ENCODE measurements around the gene RNPEP.

Gene RNPEP

DNA sequence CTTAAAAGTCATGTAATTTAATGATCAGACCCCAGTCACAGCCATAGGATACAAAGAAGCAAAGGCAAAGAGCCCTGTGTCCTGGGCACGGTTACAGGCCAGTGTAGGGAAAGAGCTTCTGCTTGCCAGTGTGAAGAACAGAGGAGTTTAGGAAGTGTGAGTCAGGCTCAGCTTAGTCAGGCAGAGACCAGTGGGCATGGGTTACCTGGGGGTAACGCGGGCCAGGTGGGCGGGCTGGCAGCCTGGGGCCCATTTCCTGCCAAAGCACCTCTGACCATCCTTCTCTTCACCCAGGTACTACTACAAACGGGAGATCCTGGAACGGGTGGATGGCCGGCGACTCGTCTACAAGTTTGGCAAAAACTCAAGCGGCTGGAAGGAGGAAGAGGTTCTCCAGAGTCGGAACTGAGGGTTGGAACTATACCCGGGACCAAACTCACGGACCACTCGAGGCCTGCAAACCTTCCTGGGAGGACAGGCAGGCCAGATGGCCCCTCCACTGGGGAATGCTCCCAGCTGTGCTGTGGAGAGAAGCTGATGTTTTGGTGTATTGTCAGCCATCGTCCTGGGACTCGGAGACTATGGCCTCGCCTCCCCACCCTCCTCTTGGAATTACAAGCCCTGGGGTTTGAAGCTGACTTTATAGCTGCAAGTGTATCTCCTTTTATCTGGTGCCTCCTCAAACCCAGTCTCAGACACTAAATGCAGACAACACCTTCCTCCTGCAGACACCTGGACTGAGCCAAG, 32.6 kb downstream of the RNPEP start:
- TF ChIP-seq, protein P1, sequence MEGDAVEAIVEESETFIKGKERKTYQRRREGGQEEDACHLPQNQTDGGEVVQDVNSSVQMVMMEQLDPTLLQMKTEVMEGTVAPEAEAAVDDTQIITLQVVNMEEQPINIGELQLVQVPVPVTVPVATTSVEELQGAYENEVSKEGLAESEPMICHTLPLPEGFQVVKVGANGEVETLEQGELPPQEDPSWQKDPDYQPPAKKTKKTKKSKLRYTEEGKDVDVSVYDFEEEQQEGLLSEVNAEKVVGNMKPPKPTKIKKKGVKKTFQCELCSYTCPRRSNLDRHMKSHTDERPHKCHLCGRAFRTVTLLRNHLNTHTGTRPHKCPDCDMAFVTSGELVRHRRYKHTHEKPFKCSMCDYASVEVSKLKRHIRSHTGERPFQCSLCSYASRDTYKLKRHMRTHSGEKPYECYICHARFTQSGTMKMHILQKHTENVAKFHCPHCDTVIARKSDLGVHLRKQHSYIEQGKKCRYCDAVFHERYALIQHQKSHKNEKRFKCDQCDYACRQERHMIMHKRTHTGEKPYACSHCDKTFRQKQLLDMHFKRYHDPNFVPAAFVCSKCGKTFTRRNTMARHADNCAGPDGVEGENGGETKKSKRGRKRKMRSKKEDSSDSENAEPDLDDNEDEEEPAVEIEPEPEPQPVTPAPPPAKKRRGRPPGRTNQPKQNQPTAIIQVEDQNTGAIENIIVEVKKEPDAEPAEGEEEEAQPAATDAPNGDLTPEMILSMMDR (IDR thresholded peaks at IDR 0.05; ENCODE audit: low read depth, low read length, missing control alignments) = no peak
- DNase-seq (ENCODE audit: extremely low read depth, low read depth) = no peak
- H3K4me3 ChIP-seq (replicated peaks; ENCODE audit: low read depth, low read length) = no peak overlapping the region

DNA sequence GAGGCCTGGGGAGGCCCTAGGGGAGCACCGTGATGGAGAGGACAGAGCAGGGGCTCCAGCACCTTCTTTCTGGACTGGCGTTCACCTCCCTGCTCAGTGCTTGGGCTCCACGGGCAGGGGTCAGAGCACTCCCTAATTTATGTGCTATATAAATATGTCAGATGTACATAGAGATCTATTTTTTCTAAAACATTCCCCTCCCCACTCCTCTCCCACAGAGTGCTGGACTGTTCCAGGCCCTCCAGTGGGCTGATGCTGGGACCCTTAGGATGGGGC, 33.2 kb downstream of the RNPEP start:
- TF ChIP-seq, protein P1 (IDR thresholded peaks at IDR 0.05; ENCODE audit: low read depth, low read length, missing control alignments) = no peak
- no peak overlapping the region for H3K4me3 ChIP-seq (replicated peaks; ENCODE audit: low read depth, low read length)

DNA sequence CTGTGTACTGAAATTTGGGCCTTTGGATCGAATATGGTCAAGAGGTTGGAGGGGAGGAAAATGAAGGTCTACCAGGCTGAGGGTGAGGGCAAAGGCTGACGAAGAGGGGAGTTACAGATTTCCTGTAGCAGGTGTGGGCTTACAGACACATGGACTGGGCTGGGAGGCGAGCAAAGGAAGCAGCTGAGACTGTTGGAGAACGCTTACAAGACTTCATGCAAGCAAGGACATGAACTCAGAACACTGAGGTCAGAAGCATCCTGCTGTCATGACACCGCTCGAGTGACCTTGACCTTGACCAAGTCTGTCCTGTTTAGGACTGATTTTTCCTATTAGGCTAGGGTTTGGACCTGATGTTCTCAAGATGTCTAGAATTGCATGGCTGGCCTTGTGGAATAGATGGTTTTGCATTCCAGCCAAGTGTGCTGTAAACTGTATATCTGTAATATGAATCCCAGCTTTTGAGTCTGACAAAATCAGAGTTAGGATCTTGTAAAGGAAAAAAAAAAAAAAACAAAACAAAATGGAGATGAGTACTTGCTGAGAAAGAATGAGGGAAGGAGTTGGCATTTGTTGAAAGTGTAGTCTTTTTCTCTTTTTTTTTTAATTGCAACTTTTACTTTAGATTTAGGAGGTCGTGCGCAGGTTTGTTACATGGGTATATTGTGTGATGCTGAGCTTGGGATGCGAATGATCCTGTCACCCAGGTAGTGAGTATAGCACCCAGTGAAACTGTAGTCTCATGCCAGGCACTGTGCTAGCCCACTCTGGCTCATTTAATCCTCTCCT, 33.8 kb downstream of the RNPEP start:
- TF ChIP-seq, protein P1 (IDR thresholded peaks at IDR 0.05; ENCODE audit: low read depth, low read length, missing control alignments) = no peak
- H3K4me3 ChIP-seq (replicated peaks; ENCODE audit: low read depth, low read length) = no peak overlapping the region
- DNase-seq (ENCODE audit: extremely low read depth, low read depth) = peak; percentile 68

More for the DNA sequence above, 33.2 kb downstream of the RNPEP start:
- no peak for DNase-seq (ENCODE audit: extremely low read depth, low read depth)

DNA sequence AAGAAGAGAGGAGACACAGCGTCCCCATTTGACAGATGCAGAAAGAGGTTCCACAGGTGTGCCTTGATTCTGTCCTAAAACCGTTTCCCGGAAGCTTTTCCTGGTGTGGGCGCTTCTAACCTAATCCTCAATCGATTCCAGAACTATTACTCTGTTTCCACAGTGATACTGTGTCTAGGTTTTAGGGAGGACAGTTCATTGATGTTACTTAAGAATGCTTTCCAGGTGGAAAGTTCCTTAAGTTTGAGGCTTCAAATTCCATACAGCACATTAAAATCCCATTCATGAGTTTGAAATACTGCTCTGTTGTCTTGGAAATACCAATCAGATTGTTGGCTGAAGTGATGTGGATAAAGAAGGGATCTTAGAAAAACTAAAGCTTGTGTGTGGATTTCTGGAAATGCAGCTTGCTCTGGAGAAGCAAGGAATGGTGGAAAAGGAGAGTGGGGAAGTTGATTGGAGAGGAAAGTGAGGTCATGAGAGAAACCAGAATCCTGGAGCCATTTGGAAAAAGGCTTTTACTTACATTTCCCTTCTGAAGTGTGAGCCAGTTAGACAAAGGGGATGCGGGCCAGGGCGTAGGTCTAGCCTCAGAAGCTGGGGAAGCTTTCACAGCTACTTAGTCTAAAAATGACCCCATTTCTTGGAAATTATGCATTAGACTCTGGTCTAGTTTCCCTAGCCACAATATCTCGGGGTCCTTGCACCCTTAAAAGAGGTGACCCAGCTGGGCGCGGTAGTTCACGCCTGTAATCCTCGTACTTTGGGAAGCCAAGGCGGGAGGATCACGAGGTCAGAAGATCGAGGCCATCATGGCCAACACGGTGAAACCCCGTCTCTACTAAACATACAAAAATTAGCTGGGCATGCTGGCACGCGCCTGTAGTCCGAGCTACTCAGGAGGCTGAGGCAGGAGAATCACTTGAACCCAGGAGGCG, 34.6 kb downstream of the RNPEP start:
- TF ChIP-seq, protein P1 (IDR thresholded peaks at IDR 0.05; ENCODE audit: low read depth, low read length, missing control alignments) = no peak

DNA sequence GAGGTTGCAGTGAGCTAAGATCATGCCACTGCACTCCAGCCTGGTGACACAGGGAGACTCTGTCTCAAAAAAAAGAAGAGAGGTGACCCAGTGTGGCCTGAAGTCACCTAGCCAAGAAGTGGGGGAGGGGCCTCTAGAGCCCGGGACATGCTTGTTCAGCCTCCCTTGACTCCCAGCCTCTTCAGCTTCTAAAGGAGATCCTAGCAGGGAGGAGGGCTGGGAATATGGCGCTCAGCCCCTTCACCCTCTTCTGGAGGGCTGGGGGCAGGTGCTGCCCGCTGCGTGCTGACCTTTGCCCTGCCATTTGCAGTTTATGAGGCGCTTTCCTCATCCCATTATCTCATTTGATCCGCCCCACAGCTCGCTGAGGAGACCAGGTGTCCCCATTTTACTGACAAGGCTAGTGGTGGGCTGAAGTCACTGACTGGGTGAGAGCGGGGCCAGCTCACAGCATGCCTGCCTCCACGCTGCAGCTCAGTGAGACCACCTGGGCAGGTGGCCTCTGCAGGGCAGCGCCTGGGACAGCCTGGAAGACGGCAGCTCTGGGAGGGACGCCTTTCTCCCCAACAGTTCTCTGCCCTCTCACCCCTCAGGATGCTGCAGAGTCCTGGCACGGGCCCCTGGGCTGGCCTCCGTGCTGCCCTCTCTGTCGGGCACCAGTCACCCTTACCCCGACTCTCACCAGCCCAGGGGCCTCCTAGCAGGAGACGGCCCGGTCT, 35.5 kb downstream of the RNPEP start:
- H3K4me3 ChIP-seq (replicated peaks; ENCODE audit: low read depth, low read length) = no peak overlapping the region

More for the DNA sequence above, 34.6 kb downstream of the RNPEP start:
- DNase-seq (ENCODE audit: extremely low read depth, low read depth) = no peak
- no peak overlapping the region for H3K4me3 ChIP-seq (replicated peaks; ENCODE audit: low read depth, low read length)

More for the DNA sequence above, 35.5 kb downstream of the RNPEP start:
- DNase-seq (ENCODE audit: extremely low read depth, low read depth) = no peak
- TF ChIP-seq, protein P1 (IDR thresholded peaks at IDR 0.05; ENCODE audit: low read depth, low read length, missing control alignments) = no peak

Data from HFF-Myc (cell line).